Lower leg skin (tissue), 3 donors: ENCODE results near the gene TC2N.

ENCODE experiments used
- POLR2A ChIP-seq, 2 donors: fragments of 450-650 bp; IDR thresholded peaks; one replicate each; pipeline ENCODE4 v1.6.1; 2016 to 2017; ENCODE audit warnings: antibody characterized with exemption in 2 of 2, mild to moderate bottlenecking in 1 of 2, moderate library complexity in 1 of 2
- TF ChIP-seq, protein P1 (sequence below), 3 donors: fragments of 450-650 bp; IDR thresholded peaks; one replicate each; pipeline ENCODE4 v1.5.1; 2016; ENCODE audit warnings: antibody characterized with exemption in 3 of 3, mild to moderate bottlenecking in 3 of 3, moderate library complexity in 2 of 3

DNA sequence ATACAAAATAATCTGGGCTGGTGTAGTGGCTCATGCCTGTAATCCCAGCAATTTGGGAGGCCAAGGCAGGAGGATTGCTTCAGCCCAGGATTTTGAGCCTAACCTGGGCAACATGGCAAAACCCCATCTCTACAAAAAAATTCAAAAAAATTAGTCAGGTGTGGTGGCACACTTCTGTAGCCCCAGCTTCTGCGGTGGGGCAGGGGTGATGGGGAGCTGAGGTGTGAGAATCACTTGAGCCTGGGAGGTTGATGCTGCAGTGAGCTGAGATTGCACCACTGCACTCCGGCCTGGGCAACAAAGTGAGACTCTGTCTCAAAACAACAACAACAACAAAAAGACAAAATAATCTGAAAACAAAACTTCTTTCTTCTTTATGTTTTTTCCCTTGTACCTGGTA lies 66.0 kb downstream of the TC2N start:
- TF ChIP-seq, protein P1, sequence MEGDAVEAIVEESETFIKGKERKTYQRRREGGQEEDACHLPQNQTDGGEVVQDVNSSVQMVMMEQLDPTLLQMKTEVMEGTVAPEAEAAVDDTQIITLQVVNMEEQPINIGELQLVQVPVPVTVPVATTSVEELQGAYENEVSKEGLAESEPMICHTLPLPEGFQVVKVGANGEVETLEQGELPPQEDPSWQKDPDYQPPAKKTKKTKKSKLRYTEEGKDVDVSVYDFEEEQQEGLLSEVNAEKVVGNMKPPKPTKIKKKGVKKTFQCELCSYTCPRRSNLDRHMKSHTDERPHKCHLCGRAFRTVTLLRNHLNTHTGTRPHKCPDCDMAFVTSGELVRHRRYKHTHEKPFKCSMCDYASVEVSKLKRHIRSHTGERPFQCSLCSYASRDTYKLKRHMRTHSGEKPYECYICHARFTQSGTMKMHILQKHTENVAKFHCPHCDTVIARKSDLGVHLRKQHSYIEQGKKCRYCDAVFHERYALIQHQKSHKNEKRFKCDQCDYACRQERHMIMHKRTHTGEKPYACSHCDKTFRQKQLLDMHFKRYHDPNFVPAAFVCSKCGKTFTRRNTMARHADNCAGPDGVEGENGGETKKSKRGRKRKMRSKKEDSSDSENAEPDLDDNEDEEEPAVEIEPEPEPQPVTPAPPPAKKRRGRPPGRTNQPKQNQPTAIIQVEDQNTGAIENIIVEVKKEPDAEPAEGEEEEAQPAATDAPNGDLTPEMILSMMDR (IDR thresholded peaks at IDR 0.05) = no peak
- no peak for TF ChIP-seq POLR2A (IDR thresholded peaks at IDR 0.05)
